Amniotic epithelial cell (primary cell): ENCODE data around the gene ZNF66.
"Not testable (repeated sequence)": the region's sequence is repeated elsewhere in the genome, so short reads cannot be mapped to it uniquely, and the experiment has no call there.

Source experiments
- DNase-seq: peaks from one replicate; pipeline ENCODE4 v3.0.0-alpha.2; 2010; ENCODE audit warnings: low read depth

The ZNF66 gene

DNA sequence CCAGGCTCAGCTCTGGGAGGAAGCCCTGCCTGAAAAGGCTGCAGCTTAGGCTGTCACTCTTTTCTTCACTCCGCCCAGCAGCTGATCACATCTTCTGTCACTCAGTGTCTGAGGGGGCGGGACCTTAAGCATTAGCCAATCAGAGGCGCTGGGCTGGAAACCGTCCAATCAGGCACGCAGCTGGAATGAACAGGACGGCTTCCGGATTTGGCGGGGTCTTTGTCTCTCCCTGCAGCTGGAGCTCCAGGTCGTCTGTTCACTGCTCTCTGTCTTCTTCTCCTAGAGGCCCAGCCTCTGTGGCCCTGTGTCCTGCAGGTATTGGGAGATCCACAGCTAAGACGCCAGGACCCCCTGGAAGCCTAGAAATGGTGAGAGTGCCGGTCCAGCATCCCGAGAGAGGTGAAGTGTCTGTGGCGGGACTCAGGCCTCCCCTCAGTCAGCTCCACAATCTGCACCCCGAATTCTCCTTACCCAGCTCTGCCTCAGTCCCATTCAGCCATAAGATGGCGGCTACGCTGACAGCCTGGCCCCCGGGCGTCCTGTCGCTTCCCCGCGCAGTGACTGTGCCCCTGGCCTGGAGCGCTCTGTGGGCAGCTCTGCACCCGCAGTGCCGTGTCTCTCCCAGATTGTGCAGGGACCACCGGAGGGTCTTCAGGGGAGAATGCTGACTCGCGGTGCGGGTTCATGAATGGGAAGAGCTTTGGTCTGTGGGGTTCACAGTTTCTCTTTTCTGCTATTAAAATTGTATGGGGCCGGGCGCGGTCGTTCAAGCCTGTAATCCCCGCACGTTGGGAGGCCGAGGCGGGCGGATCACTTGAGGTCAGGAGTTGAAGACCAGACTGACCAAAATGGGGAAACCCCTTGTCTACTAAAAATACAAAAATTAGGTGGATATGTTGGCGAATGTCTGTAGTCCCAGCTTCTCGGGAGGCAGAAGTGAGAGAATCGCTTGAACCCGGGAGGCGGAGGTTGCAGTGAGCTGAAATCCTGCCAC is at the start of gene ZNF66:
Gene ZNF66 (plus strand): TSS at position 222 of the 994 bp plus-strand sequence. CDS start 144 bp downstream, at position 366.
- DNase-seq = peak; percentile 96

DNA sequence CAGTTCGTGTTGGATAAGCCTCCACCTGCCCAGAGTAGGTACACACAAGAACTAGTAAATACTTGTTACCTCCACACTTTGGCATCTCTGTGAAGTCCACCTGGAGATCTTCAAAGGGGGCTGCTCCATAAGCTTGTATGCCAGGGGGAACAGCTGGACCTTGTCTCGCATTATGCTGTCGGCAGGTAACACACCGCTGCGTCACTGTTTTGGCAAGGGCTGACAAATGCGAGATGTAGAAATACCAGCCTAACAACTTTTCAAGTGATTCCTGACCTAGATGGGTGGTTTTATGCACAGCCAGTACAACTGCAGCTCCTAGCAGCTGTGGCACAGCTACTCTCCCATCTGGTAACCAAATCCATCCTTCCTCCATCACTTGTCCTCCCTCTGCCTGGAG is 25.9 kb upstream of the ZNF66 start:
- not testable (repeated sequence) for DNase-seq

GRCh38 chr19:20752291-20752690 is 23.8 kb upstream of the ZNF66 start:
- not testable (repeated sequence) for DNase-seq

DNA sequence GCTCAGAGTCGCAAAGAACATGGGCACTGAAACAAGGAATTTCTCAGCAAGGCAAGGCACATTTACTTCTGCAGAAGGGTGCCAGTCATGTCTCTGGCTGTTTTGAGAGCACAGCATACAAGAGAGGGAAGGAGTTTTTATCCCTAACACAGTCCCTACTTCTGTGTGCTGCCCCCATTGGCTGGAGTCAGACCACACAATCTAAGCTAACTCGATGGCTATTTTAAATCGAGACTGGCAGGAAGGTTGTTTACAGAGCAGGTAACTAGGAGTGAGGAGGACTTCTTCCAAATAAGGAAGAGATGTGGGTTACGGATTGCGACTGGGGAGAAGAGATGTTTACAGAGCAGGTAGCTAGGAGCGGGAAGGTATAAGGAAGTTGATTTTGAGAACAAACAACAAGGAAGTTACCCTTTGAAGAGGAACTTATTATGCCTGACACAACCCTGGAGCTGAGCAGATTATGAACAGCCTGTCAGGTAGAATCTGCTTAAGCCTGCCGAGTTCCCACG is 6.8 kb upstream of the ZNF66 start:
- not testable (repeated sequence) for DNase-seq

GRCh38 chr19:20787786-20788185 is 11.7 kb downstream of the ZNF66 start:
- no peak for DNase-seq

DNA sequence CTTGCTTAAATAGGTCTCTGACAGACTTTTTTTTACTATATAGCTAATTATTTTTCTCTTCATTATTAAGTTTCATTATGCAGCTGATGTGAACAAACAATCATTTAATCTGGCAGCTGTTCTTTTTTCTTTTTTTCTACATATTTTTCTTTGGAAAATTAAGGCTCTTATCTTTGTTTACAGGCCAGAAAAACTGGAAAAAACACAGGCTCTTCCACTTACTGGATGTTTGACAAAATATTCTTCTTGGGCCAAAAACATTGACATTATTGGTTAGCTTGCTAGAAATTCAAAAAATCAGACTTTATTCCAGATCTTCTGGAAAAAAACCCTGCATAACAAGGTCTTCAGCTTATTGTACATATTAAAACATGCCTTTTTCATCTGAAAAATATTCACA is 15.7 kb downstream of the ZNF66 start:
- DNase-seq = no peak

- DNase-seq = not testable (repeated sequence)
Observed at GRCh38 chr19:20806311-20807262, 30.5 kb downstream of the ZNF66 start.

GRCh38 chr19:20840371-20840770 is 64.3 kb downstream of the ZNF66 start:
- no peak for DNase-seq
